Measurements from ENCODE around the gene MCM8.

DNA sequence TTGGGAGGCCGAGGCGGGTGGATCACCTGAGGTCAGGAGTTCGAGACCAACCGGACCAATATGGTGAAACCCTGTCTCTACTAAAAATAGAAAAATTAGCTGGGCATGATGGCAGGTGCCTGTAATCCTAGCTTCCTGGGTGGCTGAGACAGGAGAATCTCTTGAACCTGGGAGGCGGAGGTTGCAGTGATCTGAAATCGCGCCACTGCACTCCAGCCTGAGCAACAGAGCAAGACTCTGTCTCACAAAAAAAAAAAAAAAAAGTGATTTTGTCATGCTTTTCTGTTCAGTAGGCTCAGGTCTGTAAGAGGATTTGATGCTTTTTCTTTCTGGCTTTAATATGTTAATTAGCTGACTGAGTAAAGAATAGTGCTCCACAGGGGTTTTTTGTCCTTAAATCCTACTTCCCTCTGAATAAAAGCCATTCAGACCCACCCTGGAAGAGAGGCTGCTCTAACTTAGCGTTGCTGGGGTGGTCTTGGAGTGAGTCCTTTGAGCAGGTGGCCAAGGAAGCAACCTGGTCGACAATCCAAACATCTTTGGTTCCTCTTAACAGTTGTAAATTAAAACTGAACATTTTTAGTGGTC lies 19.0 kb downstream of the MCM8 start:
- TF ChIP-seq CTCF (optimal IDR thresholded peaks at IDR 0.05 in 1 of 3, IDR thresholded peaks at IDR 0.05 in 1 of 3, conservative IDR thresholded peaks at IDR 0.05 in 1 of 3; ENCODE audit: extremely low read depth in 1 of 3, insufficient read depth in 2 of 3, low read length in 3 of 3): no peak
- TF ChIP-seq EZH2 (IDR thresholded peaks at IDR 0.05; ENCODE audit: low read length): no peak
